ENCODE measurements around the gene TM9SF3.

TM9SF3 gene

DNA sequence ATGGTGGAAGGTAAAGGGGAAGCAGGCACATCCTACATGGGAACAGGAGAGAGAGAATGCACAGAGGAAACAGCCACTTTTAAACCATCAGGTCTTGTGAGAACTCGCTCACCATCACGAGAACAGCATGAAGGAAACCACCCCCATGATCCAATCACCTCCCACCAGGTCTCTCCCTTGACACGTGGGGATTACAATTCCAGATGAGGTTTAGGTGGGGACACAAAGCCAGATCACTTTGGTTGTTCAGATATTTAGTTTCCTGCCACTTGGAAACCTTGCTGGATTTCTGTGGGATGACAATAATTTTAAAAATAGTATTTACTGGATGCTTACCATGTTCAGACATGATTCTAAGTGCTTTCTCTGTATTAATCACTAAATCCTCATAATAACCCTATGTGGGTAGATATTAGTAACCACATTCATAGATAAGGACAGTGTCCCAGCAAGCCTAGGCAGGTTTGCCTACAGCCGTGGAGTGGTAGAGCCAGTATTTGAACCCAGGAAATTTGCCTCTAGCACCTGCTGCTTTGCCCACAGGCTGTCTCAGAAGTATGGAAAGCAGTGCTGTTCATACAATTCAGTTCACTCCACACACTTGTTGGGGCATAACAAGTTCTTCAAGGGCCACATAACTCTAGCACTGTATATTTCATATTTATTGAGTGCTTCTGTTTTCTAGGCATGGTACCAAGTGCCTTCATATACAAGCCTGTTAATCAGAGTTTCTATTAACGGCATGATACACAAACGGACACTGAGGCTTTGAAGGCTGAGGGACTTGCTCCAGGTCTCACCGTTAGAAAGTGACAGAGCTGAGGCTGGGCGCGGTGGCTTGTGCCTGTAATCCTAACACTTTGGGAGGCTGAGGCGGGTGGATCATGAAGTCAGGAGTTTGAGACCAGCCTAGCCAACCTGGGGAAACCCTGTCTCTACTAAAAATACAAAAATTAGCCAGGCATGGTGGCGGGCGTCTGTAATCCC, 81.4 kb downstream of the TM9SF3 start:
- H2AFZ ChIP-seq (ENCODE audit: low read length): no peak overlapping the region
- no peaks in the 10 kb centered on the region for H3K36me3 ChIP-seq (replicated peaks; ENCODE audit: insufficient read depth, low read length)
- H3F3A ChIP-seq (ENCODE audit: insufficient read depth, low read length): no peaks in the 10 kb centered on the region
- H3K27me3 ChIP-seq (replicated peaks; ENCODE audit: insufficient read depth, low read length): no peaks in the 10 kb centered on the region
- H3K9me3 ChIP-seq (replicated peaks; ENCODE audit: insufficient read depth, low read length): no peaks in the 10 kb centered on the region
- no peak overlapping the region for H3K9ac ChIP-seq (ENCODE audit: low read length)
- H4K20me1 ChIP-seq (ENCODE audit: insufficient read depth, low read length): no peaks in the 10 kb centered on the region
- H3K9me2 ChIP-seq (replicated peaks; ENCODE audit: insufficient read depth, low read length): no peaks in the 10 kb centered on the region
- H3K4me3 ChIP-seq (ENCODE audit: low read length): no peak overlapping the region
- no peaks in the 10 kb centered on the region for H3K4me1 ChIP-seq (ENCODE audit: low read length)
- no peak overlapping the region for H3K27ac ChIP-seq (ENCODE audit: low read length)
- H3K4me2 ChIP-seq (ENCODE audit: low read depth, low read length): no peak overlapping the region
- no peaks in the 10 kb centered on the region for H3K79me2 ChIP-seq (ENCODE audit: low read length)
- TF ChIP-seq EZH2 (optimal IDR thresholded peaks at IDR 0.05; ENCODE audit: low read depth, low read length) (no peak), EZH2phosphoT487 (IDR thresholded peaks at IDR 0.05; ENCODE audit: low read length) (no peak)
- TF ChIP-seq, protein P1, sequence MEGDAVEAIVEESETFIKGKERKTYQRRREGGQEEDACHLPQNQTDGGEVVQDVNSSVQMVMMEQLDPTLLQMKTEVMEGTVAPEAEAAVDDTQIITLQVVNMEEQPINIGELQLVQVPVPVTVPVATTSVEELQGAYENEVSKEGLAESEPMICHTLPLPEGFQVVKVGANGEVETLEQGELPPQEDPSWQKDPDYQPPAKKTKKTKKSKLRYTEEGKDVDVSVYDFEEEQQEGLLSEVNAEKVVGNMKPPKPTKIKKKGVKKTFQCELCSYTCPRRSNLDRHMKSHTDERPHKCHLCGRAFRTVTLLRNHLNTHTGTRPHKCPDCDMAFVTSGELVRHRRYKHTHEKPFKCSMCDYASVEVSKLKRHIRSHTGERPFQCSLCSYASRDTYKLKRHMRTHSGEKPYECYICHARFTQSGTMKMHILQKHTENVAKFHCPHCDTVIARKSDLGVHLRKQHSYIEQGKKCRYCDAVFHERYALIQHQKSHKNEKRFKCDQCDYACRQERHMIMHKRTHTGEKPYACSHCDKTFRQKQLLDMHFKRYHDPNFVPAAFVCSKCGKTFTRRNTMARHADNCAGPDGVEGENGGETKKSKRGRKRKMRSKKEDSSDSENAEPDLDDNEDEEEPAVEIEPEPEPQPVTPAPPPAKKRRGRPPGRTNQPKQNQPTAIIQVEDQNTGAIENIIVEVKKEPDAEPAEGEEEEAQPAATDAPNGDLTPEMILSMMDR (IDR thresholded peaks at IDR 0.05; ENCODE audit: low read length): no peak
- DNase-seq: no peak

DNA sequence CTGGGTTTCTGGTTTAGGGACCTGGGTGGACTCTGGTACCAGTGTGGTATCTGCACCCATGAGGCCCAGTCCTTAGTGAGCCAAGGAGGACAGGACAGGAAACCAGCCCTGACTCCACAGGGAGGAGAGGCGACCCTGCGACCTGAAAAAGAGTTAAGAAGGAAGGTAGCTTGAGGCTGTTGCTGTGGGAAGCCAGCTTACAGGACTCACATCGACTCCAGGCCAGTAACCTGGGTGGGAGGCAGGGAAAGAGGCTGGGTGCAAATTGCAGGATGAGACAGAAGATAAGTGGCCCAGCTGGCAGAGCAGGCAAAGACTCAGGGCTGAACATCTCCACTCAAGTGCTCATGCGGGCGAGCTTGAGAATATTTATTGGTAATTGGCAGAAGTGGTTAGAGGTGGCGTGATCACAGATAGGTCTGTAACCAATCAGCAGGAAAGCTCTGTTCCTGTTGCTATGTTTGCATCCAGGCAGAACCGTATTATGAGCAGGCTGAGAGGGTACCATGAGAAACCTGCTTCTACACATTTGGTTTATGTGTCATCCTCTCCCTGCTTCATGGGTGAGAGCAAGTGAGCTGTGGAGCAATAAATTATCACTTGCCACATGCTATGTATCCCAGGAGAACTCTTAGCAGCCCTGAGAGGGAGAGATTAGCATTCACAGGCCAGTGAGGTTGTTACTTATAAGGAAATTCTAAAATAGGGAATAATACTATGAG, 84.1 kb downstream of the TM9SF3 start:
- Histone ChIP-seq H3K79me2 (ENCODE audit: low read length) (no peaks in the 10 kb centered on the region), H3K27ac (ENCODE audit: low read length) (no peak overlapping the region), H3K27me3 (replicated peaks; ENCODE audit: insufficient read depth, low read length) (no peaks in the 10 kb centered on the region), H3K9me3 (replicated peaks; ENCODE audit: insufficient read depth, low read length) (no peaks in the 10 kb centered on the region), H2AFZ (ENCODE audit: low read length) (no peak overlapping the region), H3F3A (ENCODE audit: insufficient read depth, low read length) (no peaks in the 10 kb centered on the region), H4K20me1 (ENCODE audit: insufficient read depth, low read length) (no peaks in the 10 kb centered on the region), H3K4me3 (ENCODE audit: low read length) (no peak overlapping the region), H3K9ac (ENCODE audit: low read length) (no peak overlapping the region), H3K9me2 (replicated peaks; ENCODE audit: insufficient read depth, low read length) (no peaks in the 10 kb centered on the region), H3K36me3 (replicated peaks; ENCODE audit: insufficient read depth, low read length) (no peaks in the 10 kb centered on the region), H3K4me2 (ENCODE audit: low read depth, low read length) (no peak overlapping the region), H3K4me1 (ENCODE audit: low read length) (no peaks in the 10 kb centered on the region)
- DNase-seq: no peak
- no peak for TF ChIP-seq EZH2phosphoT487 (IDR thresholded peaks at IDR 0.05; ENCODE audit: low read length)
- TF ChIP-seq EZH2 (optimal IDR thresholded peaks at IDR 0.05; ENCODE audit: low read depth, low read length): no peak
- TF ChIP-seq, protein P1 (IDR thresholded peaks at IDR 0.05; ENCODE audit: low read length): no peak

DNA sequence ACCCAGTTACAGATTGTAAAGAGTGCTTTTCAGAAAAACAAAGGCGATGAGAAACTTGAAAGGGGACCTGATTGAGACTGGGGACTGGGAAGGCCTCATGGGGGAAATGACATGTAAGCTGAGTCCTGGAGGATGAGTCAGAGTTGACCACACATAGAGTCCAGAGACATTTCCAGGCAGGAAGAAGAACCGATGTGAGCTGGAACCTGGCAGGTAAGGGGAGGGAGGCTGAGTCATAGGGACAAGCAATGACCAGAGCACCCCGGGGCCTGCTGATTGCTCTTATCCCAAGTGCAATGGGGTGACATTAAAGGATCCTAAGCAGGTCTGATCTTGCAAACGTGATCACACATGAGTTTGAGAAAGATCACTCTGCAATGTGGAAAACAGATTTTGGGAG, 84.8 kb downstream of the TM9SF3 start:
- Histone ChIP-seq H3K9me3 (replicated peaks; ENCODE audit: insufficient read depth, low read length) (no peaks in the 10 kb centered on the region), H3K36me3 (replicated peaks; ENCODE audit: insufficient read depth, low read length) (no peaks in the 10 kb centered on the region), H3K27ac (ENCODE audit: low read length) (no peak overlapping the region), H3K9ac (ENCODE audit: low read length) (no peak overlapping the region), H3K4me1 (ENCODE audit: low read length) (no peaks in the 10 kb centered on the region), H3F3A (ENCODE audit: insufficient read depth, low read length) (no peaks in the 10 kb centered on the region), H3K79me2 (ENCODE audit: low read length) (no peaks in the 10 kb centered on the region), H3K4me3 (ENCODE audit: low read length) (no peak overlapping the region), H3K4me2 (ENCODE audit: low read depth, low read length) (no peak overlapping the region), H3K27me3 (replicated peaks; ENCODE audit: insufficient read depth, low read length) (no peaks in the 10 kb centered on the region), H3K9me2 (replicated peaks; ENCODE audit: insufficient read depth, low read length) (no peaks in the 10 kb centered on the region), H4K20me1 (ENCODE audit: insufficient read depth, low read length) (no peaks in the 10 kb centered on the region), H2AFZ (ENCODE audit: low read length) (no peak overlapping the region)
- DNase-seq: no peak
- TF ChIP-seq, protein P1 (IDR thresholded peaks at IDR 0.05; ENCODE audit: low read length): no peak
- TF ChIP-seq EZH2phosphoT487 (IDR thresholded peaks at IDR 0.05; ENCODE audit: low read length): no peak
- no peak for TF ChIP-seq EZH2 (optimal IDR thresholded peaks at IDR 0.05; ENCODE audit: low read depth, low read length)

Data from MM.1S (cell line).